Chondrocyte (in vitro differentiated cells): Measurements from ENCODE around the gene APBB2. TPM values are rescaled to one million over a fixed set of nuclear protein-coding genes. Genes with fewer than 3 reads are reported as not detected.

Experiments used
- DNase-seq: peaks from one replicate; pipeline ENCODE4 v3.0.0; 2021; ENCODE audit warnings: mixed read lengths, low spot score
- H3K27ac Mint-ChIP-seq: one replicate; pipeline ENCODE4 v1.8.0; 2021; ENCODE audit warnings: mild to moderate bottlenecking, moderate library complexity, mixed read lengths; ENCODE audit not compliant: unreplicated experiment
- H3K27me3 Mint-ChIP-seq: 2 replicates; pipeline ENCODE4 v1.8.0; 2021; ENCODE audit warnings: low read depth, mixed read lengths
- H3K36me3 Mint-ChIP-seq: 2 replicates; pipeline ENCODE4 v1.8.0; 2021; ENCODE audit warnings: low read depth, mixed read lengths
- H3K4me1 Mint-ChIP-seq: 2 replicates; pipeline ENCODE4 v1.8.0; 2021; ENCODE audit warnings: low read depth, mild to moderate bottlenecking, mixed read lengths
- H3K4me3 Mint-ChIP-seq: one replicate; pipeline ENCODE4 v1.8.0; 2021; ENCODE audit warnings: mild to moderate bottlenecking, moderate library complexity, mixed read lengths; ENCODE audit not compliant: unreplicated experiment
- H3K9me3 Mint-ChIP-seq: 2 replicates; pipeline ENCODE4 v1.8.0; 2021; ENCODE audit warnings: low read depth, mixed read lengths
- CTCF ChIP-seq: fragments of 200-600 bp; sonication (generic); IDR thresholded peaks from 2 replicates; pipeline ENCODE4 v1.5.0; 2021; ENCODE audit warnings: antibody characterized with exemption, mild to moderate bottlenecking, moderate library complexity
- total RNA-seq: library from RNA; stranded (reverse); gene quantifications from 3 replicates; pipeline ENCODE4 v1.2.1, GENCODE V29; 2021

APBB2 gene
- total RNA-seq, 1 donor from 2014 or later: 119 TPM

GRCh38 chr4:41144812-41145211 lies 69.5 kb downstream of the APBB2 start:
- H3K27ac Mint-ChIP-seq: peak overlapping the region; percentile 97
- no peak for TF ChIP-seq CTCF
- no peaks in the 10 kb centered on the region for H3K27me3 Mint-ChIP-seq
- H3K36me3 Mint-ChIP-seq: peaks cover 8% of the 10 kb centered on the region
- H3K9me3 Mint-ChIP-seq: no peaks in the 10 kb centered on the region
- no peak for DNase-seq
- peak overlapping the region; percentile 35 for H3K4me3 Mint-ChIP-seq
- peaks cover 92% of the 10 kb centered on the region for H3K4me1 Mint-ChIP-seq

DNA sequence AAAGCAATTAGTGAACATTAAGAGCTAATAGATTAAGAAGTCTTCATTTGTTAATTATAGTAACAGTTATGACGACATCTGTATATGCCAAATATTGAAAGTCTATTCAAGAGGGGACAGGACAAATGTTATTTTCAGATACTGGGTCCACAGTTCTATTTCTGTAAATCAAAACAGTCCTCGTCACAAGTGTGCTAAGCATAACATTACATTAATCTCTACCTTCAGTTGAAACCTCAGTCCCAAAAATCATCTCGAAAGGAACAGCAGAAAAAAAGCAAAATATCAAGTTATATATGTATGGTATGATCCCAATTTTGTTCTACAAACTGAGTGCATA lies 70.3 kb downstream of the APBB2 start:
- H3K4me3 Mint-ChIP-seq: peak overlapping the region; percentile 18
- H3K4me1 Mint-ChIP-seq: peaks cover 88% of the 10 kb centered on the region

GRCh38 chr4:41143311-41144039 lies 70.9 kb downstream of the APBB2 start:
- Mint-ChIP-seq H3K9me3 (no peaks in the 10 kb centered on the region), H3K36me3 (peaks cover 10% of the 10 kb centered on the region), H3K4me1 (peaks cover 83% of the 10 kb centered on the region), H3K4me3 (peak overlapping the region; percentile 43), H3K27me3 (no peaks in the 10 kb centered on the region), H3K27ac (peak overlapping the region; percentile 97)
- TF ChIP-seq CTCF: no peak
- DNase-seq: no peak

More for the DNA sequence above, 70.3 kb downstream of the APBB2 start:
- DNase-seq: no peak
- no peak for TF ChIP-seq CTCF
- Mint-ChIP-seq H3K27ac (peak overlapping the region; percentile 97), H3K9me3 (no peaks in the 10 kb centered on the region), H3K27me3 (no peaks in the 10 kb centered on the region), H3K36me3 (peaks cover 10% of the 10 kb centered on the region)

DNA sequence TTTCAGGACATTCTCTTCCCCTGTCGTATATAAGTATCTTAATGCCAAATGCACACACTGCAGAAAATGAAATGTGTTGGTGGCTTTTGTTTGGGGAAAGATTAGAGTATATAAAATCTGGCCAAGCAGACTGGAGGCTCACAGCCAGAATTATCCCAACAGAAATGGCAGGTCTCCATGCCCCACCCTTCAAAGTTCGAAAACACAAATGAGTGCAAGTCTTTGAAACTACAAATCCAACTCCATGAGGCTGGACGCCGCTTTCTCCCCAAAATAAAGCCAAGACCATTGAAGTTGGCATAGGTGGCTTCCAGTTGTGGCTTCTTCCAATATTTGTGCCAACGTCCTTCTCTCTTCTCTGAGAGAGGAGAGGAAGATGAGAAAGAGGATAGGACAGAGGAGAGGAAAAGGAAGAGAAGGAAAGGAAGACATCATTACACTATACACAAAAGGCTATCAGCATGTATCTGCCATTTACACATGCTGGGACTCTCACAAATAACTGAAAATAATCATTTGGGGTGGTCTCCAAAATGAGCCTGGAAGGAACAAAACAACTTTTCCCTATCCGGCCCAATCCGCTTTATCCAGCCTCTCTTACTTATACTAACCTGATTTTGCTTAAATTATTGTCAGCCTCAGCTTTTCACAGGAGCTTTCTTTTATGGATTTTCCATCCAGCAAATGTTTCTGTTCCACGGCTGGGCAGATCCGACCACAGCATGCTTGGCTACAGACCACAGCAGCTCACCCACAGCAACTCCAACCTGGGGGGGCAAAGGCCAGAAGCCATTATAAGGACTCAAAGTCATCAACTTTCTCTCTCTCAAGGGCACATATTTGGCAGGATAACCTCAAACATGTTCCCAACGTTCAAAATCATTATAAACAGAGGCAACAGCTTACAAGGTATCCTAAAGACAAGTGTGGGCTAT lies 71.7 kb downstream of the APBB2 start:
- peaks cover 10% of the 10 kb centered on the region for H3K36me3 Mint-ChIP-seq
- DNase-seq: no peak
- H3K9me3 Mint-ChIP-seq: peaks cover 3% of the 10 kb centered on the region
- peak overlapping the region; percentile 43 for H3K4me3 Mint-ChIP-seq
- H3K27me3 Mint-ChIP-seq: no peaks in the 10 kb centered on the region
- peak overlapping the region; percentile 97 for H3K27ac Mint-ChIP-seq
- H3K4me1 Mint-ChIP-seq: peaks cover 75% of the 10 kb centered on the region
- TF ChIP-seq CTCF: no peak

DNA sequence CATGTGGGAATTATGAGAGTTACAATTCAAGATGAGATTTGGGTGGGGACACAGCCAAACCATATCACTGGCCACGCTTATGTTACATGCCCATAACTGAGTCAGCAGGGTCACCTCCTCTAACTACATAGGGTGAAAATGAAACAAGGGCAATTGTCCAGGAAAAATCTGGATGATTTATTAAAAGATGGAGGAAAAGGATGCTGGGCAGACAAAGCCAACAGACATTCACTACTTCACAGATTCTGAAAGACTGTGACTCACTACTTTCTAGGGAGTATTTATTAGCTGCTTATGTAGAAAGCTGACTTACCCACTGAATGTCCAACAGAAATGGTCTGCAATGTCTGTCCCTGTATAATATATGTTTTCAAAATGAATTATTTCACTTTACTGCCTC lies 72.4 kb downstream of the APBB2 start:
- H3K27ac Mint-ChIP-seq: peak overlapping the region; percentile 97
- H3K4me3 Mint-ChIP-seq: no peak overlapping the region
- H3K4me1 Mint-ChIP-seq: peaks cover 69% of the 10 kb centered on the region
- DNase-seq: no peak
- TF ChIP-seq CTCF: no peak
- peaks cover 6% of the 10 kb centered on the region for H3K9me3 Mint-ChIP-seq
- H3K27me3 Mint-ChIP-seq: no peaks in the 10 kb centered on the region
- H3K36me3 Mint-ChIP-seq: peaks cover 10% of the 10 kb centered on the region
